Measurements from ENCODE around the gene FOXE1.

The FOXE1 gene

DNA sequence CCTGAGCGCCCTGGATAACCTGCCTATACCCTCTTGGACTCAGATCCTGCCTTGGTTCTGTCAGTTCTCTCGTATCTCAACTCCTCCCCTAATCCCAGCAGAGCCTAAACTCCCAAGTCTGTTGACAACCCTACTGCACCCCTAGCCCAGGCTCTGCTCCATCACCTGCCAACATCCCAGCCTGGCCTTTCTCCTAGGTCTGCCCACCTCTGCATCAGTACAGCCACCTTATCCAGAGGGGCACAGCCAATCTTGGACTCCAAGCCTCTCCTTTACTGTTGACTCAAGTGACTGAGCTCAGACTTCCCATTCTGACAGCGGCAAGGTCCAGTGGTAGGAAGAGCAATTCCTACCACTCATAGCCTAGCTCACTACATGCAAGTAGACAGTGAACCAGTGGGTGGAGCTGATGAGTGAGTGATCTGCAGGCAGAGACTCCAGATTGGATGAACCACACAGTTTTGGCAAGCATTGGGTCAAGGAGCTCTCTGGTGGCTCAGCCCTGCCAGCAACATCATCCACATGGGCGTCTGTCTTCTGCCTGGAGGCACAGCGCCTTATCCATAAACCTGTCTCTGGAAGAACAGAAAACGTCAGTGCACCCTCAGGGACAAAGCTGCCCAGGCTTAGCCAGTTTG is 42.8 kb downstream of the FOXE1 start:
- Histone ChIP-seq H3K9me2 (replicated peaks; ENCODE audit: control insufficient read depth, low read length) (no peaks in the 10 kb centered on the region), H3K79me2 (ENCODE audit: control insufficient read depth, low read length) (0 out of 2 replicates have a peak, but pooled peaks cover 2% of the 10 kb centered on the region), H3K4me1 (ENCODE audit: control insufficient read depth, low read length) (0 out of 2 replicates have a peak, but pooled peaks cover 4% of the 10 kb centered on the region), H3K9me3 (ENCODE audit: control insufficient read depth, insufficient read depth, low read length) (no peaks in the 10 kb centered on the region), H3K4me3 (ENCODE audit: low read length) (no peak overlapping the region), H4K20me1 (ENCODE audit: control insufficient read depth, insufficient read depth, low read depth, low read length) (no peaks in the 10 kb centered on the region), H3K27me3 (ENCODE audit: control insufficient read depth, low read length) (no peaks in the 10 kb centered on the region), H3K27ac (ENCODE audit: low read depth, low read length) (no peak overlapping the region), H3K36me3 (ENCODE audit: control insufficient read depth, low read length) (peaks cover 7% of the 10 kb centered on the region), H3F3A (ENCODE audit: control insufficient read depth, insufficient read depth) (no peaks in the 10 kb centered on the region), H3K4me2 (ENCODE audit: low read length) (no peak overlapping the region)
- no peak for TF ChIP-seq EZH2phosphoT487 (IDR thresholded peaks at IDR 0.05; ENCODE audit: borderline replicate concordance, low read length)
- TF ChIP-seq CTCF (IDR thresholded peaks at IDR 0.05; ENCODE audit: low read depth, low read length, poor library complexity, severe bottlenecking), result peak; percentile 53

DNA sequence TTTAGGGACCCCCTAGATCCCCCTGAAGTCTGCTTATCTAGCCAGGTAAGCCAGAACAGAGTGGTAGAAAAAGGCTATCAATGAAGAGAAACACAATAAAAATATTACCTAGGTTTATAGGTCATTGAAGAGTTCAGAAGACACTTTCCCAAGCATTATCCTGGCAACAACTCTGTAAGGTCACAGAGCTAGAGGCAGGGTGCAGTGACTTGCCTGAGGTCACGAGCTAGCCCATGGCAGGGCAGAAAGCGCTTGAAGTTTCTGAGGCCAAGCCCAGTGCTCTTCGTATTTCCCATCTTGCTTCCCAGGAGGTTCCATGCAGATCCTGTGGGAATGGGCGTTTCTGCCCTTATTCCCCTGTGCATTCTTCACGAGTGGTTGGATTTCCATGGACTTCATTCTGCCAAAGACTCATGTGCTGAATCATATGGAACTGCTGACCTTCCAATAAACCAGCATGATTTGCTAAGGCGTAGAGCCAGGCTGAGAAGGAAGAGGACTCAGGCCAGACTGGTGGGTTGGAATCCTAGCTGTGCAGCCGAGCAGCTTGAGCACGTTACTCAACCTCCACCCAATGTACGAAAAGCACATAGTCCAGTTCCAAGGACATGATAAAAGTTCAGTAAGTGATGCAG is 47.2 kb downstream of the FOXE1 start:
- 0 out of 2 replicates have a peak, but pooled peaks cover 2% of the 10 kb centered on the region for H3K79me2 ChIP-seq (ENCODE audit: control insufficient read depth, low read length)
- H4K20me1 ChIP-seq (ENCODE audit: control insufficient read depth, insufficient read depth, low read depth, low read length), result no peaks in the 10 kb centered on the region
- H3K27me3 ChIP-seq (ENCODE audit: control insufficient read depth, low read length), result no peaks in the 10 kb centered on the region
- no peak overlapping the region for H3K4me2 ChIP-seq (ENCODE audit: low read length)
- H3K9me2 ChIP-seq (replicated peaks; ENCODE audit: control insufficient read depth, low read length), result no peaks in the 10 kb centered on the region
- TF ChIP-seq EZH2phosphoT487 (IDR thresholded peaks at IDR 0.05; ENCODE audit: borderline replicate concordance, low read length), result no peak
- no peak for TF ChIP-seq CTCF (IDR thresholded peaks at IDR 0.05; ENCODE audit: low read depth, low read length, poor library complexity, severe bottlenecking)
- H3F3A ChIP-seq (ENCODE audit: control insufficient read depth, insufficient read depth), result 0 out of 2 replicates have a peak, but pooled peaks cover 3% of the 10 kb centered on the region
- no peaks in the 10 kb centered on the region for H3K4me1 ChIP-seq (ENCODE audit: control insufficient read depth, low read length)
- H3K36me3 ChIP-seq (ENCODE audit: control insufficient read depth, low read length), result peaks cover 19% of the 10 kb centered on the region
- no peak overlapping the region for H3K27ac ChIP-seq (ENCODE audit: low read depth, low read length)
- no peak overlapping the region for H3K4me3 ChIP-seq (ENCODE audit: low read length)
- no peaks in the 10 kb centered on the region for H3K9me3 ChIP-seq (ENCODE audit: control insufficient read depth, insufficient read depth, low read length)

DNA sequence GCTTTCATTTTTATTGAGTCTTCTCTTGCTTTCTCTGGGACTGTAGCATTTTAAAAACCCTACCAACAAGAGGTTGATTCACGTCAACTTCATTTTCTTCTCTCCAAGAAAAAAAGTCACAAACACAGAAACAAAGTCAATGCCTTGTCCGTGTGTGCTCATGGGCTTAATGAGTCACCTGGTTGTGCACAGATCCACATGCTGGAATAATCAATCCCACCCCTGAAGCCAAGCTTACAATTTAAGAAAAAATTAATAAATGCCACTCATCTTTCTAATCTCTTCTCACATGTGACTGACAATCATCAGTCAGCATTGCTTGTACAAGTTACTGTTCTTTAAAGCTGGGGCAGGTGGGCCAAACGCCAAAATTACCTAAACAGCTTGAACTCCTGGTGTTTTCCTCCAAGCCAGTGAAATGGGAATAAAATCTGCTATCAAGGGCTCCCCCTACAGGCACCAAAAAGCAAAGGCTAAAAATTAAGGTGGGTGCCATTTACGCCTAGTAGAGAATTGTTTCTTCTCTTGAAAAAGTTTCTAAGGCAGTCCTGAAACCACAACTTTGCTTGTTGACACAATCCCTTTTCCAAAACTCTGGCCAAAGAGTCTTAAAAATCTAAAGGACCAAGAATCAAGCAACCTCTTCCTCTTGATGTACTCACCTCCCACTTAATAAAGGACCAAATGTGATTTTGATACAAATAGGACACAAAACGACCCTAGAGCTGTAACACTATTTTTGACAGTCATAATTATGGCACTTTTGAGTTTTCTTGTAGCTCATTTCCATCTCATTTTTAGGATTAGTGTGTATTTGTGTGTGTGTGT is 47.9 kb downstream of the FOXE1 start:
- Histone ChIP-seq H4K20me1 (ENCODE audit: control insufficient read depth, insufficient read depth, low read depth, low read length) (no peaks in the 10 kb centered on the region), H3K36me3 (ENCODE audit: control insufficient read depth, low read length) (peaks cover 19% of the 10 kb centered on the region), H3K4me1 (ENCODE audit: control insufficient read depth, low read length) (no peaks in the 10 kb centered on the region), H3F3A (ENCODE audit: control insufficient read depth, insufficient read depth) (0 out of 2 replicates have a peak, but pooled peaks cover 3% of the 10 kb centered on the region), H3K27ac (ENCODE audit: low read depth, low read length) (no peak overlapping the region), H3K27me3 (ENCODE audit: control insufficient read depth, low read length) (no peaks in the 10 kb centered on the region), H3K79me2 (ENCODE audit: control insufficient read depth, low read length) (peaks cover 5% of the 10 kb centered on the region; the same call in 1 of the 2 replicates), H3K4me2 (ENCODE audit: low read length) (no peak overlapping the region), H3K4me3 (ENCODE audit: low read length) (no peak overlapping the region), H3K9me2 (replicated peaks; ENCODE audit: control insufficient read depth, low read length) (no peaks in the 10 kb centered on the region), H3K9me3 (ENCODE audit: control insufficient read depth, insufficient read depth, low read length) (no peaks in the 10 kb centered on the region)
- TF ChIP-seq CTCF (IDR thresholded peaks at IDR 0.05; ENCODE audit: low read depth, low read length, poor library complexity, severe bottlenecking) (peak; percentile 87), EZH2phosphoT487 (IDR thresholded peaks at IDR 0.05; ENCODE audit: borderline replicate concordance, low read length) (no peak)

All from DOHH2 (cell line).